Sigmoid colon (tissue), 4 donors: ENCODE results near the gene SLC35B2.

Experiments used
- POLR2A ChIP-seq, 2 donors: fragments of 450-650 bp; IDR thresholded peaks; one replicate each; pipeline ENCODE4 v1.6.1; 2016; ENCODE audit warnings: antibody characterized with exemption in 2 of 2, mild to moderate bottlenecking in 2 of 2, moderate library complexity in 2 of 2
- POLR2AphosphoS5 ChIP-seq, 4 donors: sonication (generic); formaldehyde crosslinking; IDR thresholded peaks; one replicate each; pipeline ENCODE4 v1.6.1; 2017; ENCODE audit warnings: antibody characterized with exemption in 4 of 4

DNA sequence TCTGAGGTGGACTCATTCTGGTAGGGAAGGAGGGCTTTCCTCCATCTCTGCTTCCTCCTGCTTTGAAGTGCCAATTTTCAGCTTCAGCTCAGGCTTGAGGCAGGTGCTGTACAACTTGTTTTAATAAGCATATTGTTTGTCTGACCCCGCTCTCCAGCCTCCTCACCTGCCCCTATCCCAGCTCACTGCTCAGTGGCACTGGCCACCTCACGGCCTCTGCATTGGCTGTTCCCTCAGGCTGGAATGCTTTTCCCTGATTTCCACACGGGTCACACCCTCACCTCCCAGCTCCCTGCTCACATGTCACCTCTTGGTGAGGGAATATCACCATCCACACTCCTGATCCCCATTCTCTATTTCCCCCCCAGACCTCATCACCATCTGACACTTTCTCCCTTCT, 41.5 kb upstream of the SLC35B2 start:
- TF ChIP-seq POLR2A (IDR thresholded peaks at IDR 0.05) (no peak), POLR2AphosphoS5 (IDR thresholded peaks at IDR 0.05) (no peak)
